ENCODE measurements around the gene ZNF81.
"Not testable (repeated sequence)": the region's sequence is repeated elsewhere in the genome, so short reads cannot be mapped to it uniquely, and the experiment has no call there.

The ZNF81 gene

DNA sequence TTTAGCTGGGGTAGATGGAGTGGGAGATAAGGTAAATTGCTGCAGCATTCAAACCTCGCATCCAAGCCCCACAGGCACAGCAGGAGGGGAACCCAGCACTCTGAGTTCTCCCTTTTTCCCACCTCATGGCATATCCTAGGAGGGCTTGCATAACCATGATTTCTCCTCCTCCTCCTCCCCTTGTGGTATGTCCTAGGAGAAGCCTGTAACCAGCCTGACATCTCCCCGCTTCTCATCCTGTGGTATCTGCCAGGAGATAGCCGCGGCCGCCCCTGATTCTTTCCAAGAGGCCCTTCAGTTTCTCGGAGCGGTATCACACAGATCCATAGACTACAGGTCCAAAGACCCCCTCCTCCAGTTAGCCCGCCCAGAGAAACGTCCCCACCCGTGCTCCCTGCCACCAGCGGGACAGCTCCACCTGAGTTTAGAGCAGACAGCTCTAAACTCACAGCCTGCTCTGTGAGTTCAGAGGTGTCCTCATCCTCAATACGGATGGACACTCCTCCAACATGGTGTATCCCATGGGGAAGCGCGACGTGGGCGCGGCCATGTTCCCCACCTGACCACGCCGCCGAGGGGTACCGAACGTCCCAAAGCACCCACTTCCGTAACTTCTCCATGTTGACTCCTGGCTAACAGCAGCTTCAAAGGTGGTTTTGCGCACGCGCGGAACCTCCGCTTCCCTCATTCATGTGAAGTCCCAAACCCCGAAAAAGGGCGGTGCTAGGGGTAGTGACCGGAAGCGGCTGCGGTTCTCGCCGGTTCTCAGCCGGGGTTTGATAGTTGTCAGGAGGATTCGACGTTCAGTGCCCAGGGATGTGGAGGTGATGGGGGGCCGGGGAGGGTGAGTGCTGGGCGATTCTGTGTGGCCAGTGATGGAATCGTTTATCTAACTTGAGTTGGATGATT lies at the start of gene ZNF81:
Gene ZNF81 (plus strand): TSS at position 739 of the 909 bp plus-strand sequence. CDS start 9,366 bp downstream, outside the sequence.
- DNase-seq (ENCODE audit: low read depth in 2 of 2) = peak; percentile 86 to 90

DNA sequence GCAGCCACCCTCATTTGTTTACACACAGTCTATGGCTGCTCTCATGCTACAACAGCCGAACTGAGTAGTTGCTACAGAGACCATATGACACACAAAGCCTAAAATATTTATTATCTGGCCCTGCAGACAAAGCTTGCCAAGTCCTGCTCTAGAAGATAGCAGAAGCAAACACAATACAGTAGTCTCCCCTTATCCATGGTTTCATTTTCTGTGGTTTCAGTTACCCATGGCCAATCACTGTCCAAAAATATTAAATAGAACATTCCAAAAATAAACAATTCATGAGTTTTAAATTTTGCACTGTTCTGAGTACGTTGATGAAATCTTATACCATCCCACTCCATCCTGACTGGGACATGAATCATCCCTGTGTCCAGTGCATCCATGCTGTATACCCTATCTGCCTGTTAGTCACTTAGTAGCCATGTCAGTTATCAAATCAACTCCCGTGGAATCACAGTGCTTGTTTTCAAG lies 40.2 kb upstream of the ZNF81 start:
- no peak for DNase-seq (ENCODE audit: low read depth in 2 of 2)

DNA sequence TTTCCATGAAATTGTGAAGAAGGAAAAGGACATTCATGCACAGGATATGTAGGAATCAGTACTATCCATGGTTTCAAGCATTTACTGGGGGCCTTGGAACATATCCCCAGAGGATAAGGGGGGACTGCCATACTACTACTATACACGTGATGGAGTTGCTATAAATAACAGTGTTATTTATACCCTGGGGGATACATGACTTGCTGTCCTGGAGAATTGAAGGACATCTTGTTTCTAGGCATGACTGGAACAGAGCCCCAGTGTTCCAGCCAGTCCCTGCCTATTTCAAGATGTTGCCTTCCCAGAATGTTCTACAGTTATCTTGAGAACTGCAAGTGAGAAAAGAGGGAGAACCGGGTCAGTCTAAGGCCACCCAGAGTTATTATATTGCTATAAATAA lies 39.6 kb upstream of the ZNF81 start:
- no peak for DNase-seq (ENCODE audit: low read depth in 2 of 2)

DNA sequence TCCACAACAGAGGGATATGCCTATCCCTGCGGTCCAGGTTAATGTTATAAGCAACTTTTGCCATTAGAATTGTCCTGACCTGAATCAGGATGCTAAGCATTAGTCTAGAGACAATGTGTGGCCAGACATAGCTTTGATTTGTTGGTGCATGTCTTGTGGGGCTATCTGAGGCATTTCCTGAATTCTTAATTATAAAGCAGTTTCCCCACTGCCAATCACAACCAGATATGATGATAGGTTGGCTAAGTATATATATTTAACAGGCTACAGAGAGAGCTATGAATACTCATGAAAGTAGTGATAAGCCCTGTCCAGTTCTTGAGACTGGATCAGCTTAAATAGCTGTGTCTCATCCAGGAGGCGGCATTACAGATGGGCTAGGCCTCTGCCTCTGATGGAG lies 37.8 kb upstream of the ZNF81 start:
- no peak for DNase-seq (ENCODE audit: low read depth in 2 of 2)

DNA sequence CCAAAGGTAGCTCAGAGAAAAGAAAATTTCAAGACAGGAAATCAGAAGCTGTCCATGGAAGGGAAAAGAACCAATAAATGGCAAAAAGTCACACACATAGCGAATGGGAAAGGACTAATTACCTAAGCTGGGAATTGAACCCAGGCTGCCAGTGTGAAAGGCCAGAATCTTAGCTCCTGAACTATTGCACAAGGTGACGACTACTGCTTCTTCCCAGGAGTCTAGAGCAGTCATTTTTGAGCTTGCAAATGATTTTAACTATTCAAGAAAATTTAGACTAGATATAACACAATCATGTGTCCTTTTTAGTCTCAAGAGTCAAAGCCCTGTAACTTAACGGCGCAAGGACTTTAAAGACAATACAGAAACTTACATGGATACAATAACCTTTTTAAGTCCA lies 34.1 kb upstream of the ZNF81 start:
- DNase-seq (ENCODE audit: low read depth in 2 of 2) = no peak

DNA sequence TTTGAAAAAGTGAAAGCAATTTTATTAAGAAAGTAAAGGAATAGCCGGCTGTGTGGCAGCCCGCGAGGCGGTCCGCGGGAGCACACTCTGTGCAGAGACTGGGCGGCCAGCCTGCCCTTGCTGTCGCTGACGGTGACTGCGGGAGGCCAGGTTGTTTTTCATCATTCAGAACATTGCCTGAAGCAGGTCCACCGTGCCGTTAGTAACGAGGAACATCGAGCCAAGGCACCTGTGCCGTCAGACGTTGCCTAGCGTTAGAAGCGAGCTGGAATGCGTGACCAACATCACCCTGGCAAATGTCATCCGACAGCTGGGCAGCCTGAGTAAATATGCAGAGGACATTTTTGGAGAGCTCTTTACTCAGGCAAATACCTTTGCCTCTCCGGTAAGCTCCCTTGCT lies 33.6 kb upstream of the ZNF81 start:
- DNase-seq (ENCODE audit: low read depth in 2 of 2) = not testable (repeated sequence)

DNA sequence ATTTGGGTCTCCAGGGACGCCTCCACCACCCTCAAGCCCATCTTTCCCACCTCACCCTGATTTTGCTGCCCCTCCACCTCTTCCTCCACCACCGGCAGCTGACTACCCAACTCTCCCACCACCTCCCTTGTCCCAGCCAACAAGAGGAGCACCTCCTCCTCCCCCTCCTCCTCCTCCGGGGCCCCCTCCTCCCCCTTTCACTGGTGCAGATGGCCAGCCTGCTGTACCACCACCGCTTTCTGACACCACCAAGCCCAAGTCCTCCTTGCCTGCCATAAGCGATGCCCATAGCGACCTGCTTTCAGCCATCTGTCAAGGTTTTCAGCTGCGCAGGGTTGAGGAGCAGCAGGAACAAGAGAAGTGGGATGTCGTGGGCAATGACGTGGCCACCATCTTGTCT lies 32.4 kb upstream of the ZNF81 start:
- DNase-seq (ENCODE audit: low read depth in 2 of 2) = no peak

DNA sequence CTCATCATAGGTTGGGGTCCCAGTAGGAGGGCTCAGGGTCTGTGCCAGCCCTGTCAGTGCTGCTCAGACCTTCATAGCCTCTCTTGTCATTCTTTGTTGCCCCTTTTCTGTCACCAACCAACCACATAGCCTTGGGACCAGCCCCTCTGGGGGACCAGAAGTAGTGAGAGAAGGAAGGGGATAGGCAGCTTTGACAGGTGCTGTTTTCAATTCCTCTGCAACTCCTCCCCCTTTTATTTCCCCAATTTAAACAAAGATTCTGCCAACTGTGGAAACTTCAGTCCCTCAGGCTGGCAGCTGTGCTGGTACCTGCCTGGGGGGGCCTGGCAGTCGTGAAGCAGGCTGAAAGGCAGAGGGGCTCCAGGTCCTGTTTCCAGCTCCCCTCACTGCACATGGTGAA lies 30.9 kb upstream of the ZNF81 start:
- DNase-seq (ENCODE audit: low read depth in 2 of 2) = not testable (repeated sequence)

DNA sequence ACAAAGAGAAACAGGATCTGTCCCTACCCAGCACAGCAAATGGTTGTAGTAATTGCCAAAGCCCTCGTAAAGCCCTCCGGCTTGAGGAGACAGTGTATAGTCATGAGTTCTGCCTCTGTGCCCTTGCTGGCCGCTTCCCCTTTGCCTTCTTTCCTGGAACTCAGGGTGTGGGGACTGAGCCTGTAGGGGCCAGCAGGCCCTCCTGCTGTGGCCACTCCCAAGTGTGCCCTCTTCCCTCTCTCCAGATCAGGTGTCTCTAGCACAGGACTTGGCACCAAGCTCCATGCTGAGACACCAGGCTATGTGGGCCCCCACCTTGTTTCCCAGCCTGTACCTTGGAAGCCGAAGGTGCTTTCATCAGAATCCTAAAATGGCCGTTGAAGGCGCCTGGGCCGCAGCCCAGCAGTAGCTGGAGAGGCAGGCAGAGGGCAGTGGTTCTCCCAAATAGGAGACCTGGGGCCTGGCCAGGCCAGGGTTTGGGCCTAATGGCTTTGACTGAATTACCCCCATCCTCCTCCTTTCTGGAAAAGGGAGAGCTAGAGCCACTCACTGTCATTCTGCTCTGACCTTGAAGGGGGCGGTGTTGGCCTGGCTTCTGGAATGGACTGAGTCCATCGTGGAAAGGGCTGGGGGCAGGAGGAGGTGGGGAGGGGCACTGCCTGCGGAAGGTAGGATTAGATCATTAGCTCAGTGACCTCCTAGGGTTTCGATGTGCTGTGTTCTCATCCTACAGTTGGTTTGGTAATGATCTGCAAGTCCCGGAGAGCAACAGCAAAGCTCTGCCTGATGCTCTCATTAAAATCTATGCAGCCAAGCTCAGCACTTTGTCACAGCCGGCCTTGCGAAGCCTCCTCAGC lies 30.1 kb upstream of the ZNF81 start:
- not testable (repeated sequence) for DNase-seq (ENCODE audit: low read depth in 2 of 2)

DNA sequence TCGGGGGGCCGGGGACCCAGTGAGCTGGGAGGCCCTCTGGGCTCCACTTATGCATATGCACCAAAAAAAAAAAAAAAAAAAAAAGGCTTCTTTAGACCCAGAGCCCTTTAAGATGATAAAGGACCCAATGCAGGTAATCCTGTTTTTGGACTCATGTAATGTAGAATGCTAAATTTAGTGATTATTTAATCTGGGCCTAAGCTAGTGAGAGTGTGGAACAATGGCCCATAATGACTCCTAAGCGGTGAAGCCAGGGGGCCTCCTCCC lies 29.5 kb upstream of the ZNF81 start:
- DNase-seq (ENCODE audit: low read depth in 2 of 2) = not testable (repeated sequence)

DNA sequence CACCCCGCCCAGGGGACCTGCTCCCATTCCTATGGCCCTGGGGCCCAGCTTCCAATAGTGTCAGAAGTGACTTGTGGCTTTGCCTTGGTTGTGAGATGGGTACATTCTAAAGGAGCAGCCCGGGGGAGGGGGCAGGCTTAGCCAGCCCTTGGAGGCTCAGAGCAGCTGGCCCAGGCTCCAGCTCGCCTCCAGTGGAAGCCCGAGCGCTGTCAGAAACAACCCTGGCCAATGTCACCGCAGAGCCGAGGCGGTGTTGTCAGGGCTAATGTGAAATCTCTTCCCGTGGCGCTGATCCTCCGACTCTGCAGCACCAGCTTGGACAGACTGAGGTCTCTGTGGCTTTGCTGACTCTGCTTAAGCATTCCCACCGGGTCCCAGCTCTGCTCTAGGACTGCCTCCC lies 29.2 kb upstream of the ZNF81 start:
- no peak for DNase-seq (ENCODE audit: low read depth in 2 of 2)

DNA sequence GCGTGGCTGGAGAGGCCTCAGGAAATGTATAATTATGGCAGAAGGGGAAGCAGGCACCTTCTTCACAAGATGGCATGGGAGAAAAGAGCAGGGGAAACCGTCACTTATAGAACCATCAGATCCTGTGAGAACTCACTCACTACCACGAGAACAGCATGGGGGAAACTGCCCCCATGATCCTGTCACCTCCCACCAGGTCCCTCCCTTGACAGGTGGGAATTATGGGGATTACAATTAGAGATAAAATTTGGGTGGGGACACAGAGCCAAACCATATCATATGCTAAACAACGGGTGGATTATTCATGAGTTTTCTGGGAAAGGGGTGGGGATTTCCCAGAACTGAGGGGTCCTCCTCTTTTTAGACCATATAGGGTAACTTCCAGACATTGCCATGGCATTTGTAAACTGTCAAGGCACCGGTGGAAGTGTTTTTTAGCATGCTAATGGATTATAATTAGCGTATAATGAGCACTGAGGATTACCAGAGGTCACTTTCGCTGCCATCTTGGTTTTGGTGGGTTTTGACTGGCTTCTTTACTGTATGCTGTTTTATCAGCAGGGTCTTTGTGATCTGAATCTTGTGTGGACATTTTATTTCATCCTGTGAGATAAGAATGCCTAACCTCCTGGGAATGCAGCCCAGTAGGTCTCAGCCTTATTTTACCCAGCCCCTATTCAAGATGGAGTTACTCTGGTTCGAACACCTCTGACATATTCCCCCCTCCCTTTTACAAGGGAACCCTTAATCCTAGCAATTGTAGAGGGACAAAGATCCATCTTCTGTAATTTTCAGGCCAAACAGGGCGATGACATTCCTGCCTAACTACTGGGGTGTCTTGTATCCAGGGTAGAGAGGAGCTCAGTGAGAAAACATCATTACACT lies 27.6 kb upstream of the ZNF81 start:
- no peak for DNase-seq (ENCODE audit: low read depth in 2 of 2)

DNA sequence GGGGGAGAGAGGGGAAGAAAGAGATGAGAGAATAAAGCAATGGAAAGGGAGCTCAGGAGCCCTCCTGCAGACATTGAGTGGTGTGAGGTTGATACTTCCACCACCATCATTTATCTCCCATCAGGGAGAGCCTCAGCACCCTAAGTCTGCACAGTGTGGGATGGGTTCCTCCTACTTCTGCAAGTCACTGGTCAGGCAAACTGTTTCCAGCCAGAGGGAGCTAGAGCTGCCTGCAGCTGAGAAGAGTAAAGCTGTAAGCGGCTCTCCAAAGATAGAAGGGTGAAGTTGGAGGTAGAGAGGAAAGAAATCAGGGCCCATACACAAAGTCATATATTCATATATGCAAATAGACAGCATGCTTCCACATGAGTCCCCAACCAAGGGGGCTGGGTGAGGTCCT lies 21.9 kb upstream of the ZNF81 start:
- DNase-seq (ENCODE audit: low read depth in 2 of 2) = no peak

DNA sequence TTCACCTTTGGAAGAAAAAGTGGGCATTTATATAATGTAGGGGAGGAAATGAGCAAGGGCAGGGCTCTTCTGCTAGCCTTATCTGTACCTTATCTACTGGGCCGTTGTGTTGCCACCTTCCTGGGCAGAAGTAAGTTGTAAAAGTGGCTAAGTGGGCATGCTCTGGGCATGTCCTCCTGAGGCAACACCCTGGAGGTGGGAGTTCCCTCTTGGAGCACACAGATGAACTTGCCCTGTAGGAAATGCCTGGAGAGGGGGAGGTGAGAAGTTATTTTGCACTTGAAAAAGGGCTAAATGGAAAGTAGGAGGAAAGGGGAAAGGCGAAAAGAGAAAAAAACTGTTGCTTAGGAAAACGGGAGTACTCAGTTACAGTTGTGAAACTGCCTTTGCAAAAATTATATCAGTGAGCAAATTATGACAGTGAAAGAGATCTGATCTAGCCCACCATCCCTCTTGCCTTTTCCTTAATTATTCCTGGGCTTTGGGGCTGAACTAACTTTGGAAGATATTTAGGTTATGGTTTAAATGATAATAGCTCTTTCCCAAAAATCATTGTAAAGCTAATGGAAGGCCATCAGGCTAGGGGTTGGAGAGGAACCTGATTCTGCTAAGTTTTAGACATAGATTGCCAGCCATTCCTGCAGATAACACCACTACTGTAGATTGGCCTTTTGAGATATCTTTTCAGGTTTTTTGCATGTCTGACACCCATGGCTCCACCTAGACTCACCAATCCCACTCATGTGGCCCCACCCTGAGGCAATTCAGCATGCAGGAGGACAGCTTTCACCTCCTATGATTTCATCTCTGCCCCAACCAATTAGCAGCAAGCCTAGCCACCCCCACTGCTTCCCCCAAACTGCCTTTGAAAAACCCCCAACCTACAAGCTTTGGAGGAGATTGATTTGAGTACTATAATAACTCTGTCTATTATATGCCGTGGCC lies 20.5 kb upstream of the ZNF81 start:
- no peak for DNase-seq (ENCODE audit: low read depth in 2 of 2)

DNA sequence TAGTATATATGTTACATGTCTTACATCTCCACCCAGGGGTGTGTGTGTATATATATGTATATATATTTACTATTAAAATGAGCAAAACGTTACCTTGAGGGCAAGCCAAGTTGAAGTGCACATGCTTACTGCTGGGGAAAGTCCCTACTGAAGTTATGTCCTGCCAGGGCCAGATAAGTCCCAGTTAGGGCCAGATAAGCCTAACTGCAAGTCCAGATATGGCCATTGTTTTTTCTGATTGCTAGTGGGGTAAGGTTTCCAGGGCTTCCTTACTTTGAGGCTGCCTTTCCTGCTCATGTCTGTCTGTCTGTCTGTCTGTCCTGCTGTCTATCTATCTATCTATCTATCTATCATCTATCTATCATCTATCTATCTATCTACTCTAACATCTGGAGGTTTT lies 19.3 kb upstream of the ZNF81 start:
- DNase-seq (ENCODE audit: low read depth in 2 of 2) = no peak

DNA sequence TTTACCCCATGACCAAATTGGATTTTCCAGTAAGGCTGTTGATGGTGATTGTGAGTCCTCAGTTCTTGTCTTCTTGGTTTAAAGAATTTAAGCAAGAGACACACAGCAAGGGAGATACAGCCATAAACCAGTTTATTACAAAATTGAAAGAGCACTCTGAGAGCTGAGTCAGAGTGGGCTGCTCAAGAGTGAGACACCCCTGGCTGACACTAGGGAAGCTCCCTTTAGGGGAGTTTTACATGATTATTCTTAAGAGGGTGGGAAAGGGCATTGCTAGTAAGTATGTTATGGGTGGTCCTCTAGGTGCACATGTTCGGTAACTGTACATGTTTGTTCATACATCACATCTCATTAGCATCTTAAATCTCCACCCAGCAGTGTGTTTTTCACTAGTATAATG lies 18.8 kb upstream of the ZNF81 start:
- no peak for DNase-seq (ENCODE audit: low read depth in 2 of 2)

DNA sequence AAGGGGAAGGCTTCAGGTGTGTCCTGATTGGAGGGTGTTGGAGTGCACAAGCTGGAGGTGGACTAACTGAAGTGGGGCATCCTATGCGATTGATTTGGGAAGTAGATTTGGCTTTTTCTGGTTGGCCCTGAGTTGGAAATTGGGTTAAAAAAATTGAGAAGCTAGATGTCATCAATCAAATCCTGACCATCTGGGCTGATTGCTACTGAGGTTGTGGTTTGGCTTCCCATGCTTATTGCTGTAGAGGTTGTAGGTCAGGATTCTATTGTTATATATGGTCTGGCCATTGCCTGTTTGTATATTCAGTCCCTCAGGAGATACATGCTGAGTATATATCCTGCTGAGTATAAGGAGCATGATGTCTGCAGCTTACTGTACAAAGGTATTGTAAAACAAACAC lies 7.7 kb upstream of the ZNF81 start:
- DNase-seq (ENCODE audit: low read depth in 2 of 2) = no peak

DNA sequence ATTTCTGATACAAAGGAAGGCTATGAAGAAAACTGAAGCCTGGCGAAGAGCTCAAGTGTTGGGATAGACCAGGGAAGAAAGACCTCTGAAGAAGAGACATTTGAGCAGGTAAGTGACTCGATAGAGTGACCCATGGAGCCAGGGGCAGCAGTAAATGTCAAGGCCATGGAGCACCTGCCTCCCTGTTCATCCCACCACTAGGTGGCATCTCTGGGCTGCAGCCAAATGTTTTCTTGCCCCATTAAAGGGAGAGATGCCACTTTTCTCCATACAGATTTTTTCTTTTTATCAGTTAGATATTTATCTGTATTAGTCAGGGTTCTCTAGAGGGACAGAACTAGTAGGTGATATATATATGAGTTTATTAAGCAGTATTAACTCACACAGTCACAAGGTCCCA lies 4.9 kb upstream of the ZNF81 start:
- peak; percentile 22 to 23 for DNase-seq (ENCODE audit: low read depth in 2 of 2)

DNA sequence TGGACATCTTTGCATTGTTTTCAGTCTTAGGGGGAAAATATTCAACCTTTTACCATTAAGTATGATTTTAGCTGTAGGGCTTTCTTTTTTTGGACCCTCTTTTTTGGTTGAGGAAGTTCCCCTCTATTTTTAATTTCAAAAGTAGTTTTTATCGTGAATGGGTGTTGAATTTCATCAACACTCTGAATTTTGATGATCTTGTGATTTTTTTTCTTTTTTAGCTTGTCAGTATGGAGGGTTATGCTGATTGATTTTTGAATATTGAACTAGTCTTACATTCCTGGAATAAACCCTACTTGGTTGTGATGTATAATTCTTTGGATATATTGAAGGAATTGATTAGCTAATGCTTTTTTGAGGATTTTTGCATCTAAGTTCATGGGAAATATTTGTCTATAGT lies 1.7 kb downstream of the ZNF81 start:
- no peak for DNase-seq (ENCODE audit: low read depth in 2 of 2)

DNA sequence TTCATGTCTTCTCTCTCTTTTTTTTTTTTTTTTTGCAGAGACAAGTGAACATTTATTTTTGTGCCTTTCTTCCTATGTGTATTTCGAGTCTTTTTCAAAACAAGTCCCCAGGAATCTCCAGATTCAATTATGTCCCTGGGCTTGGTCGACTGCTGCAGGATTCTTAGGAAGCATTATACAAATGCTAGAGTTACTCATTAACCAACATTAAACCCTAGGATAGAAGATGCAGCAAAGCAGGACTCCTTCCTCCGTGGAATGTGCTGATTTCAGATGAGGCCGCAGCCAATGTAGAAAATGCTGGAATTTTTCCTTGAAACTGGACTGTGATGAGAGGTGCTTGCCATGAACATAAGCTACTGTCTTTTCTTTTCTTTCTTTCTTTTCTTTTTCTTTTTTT lies 3.4 kb downstream of the ZNF81 start:
- DNase-seq (ENCODE audit: low read depth in 2 of 2) = no peak

DNA sequence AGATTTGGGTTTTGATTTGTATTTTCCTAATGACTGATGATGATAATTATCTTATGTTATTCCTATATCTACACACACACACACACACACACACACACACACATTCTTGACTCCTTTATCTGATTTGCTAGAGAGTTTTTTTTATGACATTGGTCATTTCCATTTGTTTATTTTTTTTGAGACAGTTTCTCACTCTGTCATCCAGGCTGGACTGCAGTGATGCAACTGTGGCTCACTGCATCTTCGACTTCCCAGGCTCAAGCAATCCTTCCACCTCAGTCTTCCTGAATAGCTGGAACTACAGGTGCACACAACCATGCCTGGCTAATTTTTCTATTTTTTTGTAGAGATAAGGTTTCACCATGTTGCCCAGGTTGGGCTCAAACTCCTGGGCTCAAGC lies 6.7 kb downstream of the ZNF81 start:
- no peak for DNase-seq (ENCODE audit: low read depth in 2 of 2)
